SK-N-MC (cell line): Measurements from ENCODE around the gene PDSS2.

Experiments used
- DNase-seq: peaks from one replicate; pipeline ENCODE4 v3.0.0-alpha.2; 2011; ENCODE audit warnings: low read depth, low spot score
- H3K27ac ChIP-seq: fragments of 200-600 bp; sonication (generic); 2 replicates; pipeline ENCODE4 v1.5.1; 2016; ENCODE audit warnings: mixed run types
- H3K36me3 ChIP-seq: fragments of 200-600 bp; sonication (generic); 2 replicates; pipeline ENCODE4 v1.6.1; 2017; ENCODE audit warnings: antibody characterized with exemption, low read length, mixed read lengths; ENCODE audit not compliant: insufficient read depth
- H3K4me3 ChIP-seq: fragments of 200-600 bp; sonication (generic); 2 replicates; pipeline ENCODE4 v1.5.1; 2016
- H3K9ac ChIP-seq: fragments of 200-600 bp; sonication (generic); 2 replicates; pipeline ENCODE4 v1.8.0; 2017; ENCODE audit warnings: mixed run types, mixed read lengths; ENCODE audit not compliant: insufficient read length
- H3K9me3 ChIP-seq: fragments of 200-600 bp; sonication (generic); 2 replicates; pipeline ENCODE4 v1.6.1; 2017; ENCODE audit warnings: low read depth, mild to moderate bottlenecking, antibody characterized with exemption, low read length, moderate library complexity, mixed read lengths
- EZH2 ChIP-seq: fragments of 200-600 bp; sonication (generic); IDR thresholded peaks from one replicate; pipeline ENCODE4 v1.6.1; 2017; ENCODE audit warnings: antibody characterized with exemption
- FOXP2 ChIP-seq: optimal IDR thresholded peaks from 2 replicates; pipeline ENCODE3; 2011; ENCODE audit warnings: mild to moderate bottlenecking, moderate library complexity; ENCODE audit not compliant: insufficient read depth; ENCODE audit errors: extremely low read length, control extremely low read depth
- POLR2AphosphoS5 ChIP-seq: IDR thresholded peaks from 2 replicates; pipeline ENCODE4 v1.6.1; 2012; ENCODE audit warnings: mild to moderate bottlenecking, low read depth, low read length, borderline replicate concordance

The PDSS2 gene

DNA sequence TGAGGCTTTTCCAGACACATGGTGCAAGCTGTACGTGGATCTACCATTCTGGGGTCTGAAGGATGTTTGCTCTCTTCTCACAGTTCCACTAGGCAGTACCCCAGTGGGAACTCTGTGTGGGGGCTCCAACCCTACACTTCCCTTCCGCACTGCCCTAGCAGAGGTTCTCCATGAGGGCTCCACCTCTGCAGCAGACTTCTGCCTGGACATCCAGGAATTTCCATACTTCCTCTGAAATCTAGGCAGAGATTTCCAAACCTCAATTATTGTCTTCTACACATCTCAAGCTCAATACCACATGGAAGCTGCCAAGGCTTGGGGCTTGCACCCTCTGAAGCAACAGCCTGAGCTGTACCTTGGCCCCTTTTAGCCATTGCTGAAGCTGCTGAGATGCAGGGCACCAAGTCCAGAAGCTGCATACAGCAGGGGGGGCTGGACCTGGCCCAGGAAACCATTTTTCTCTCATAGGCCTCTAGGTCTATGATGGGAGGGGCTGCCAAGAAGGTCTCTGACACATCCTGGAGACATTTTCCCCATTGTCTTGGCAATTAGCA is 11.6 kb downstream of the PDSS2 start:
- no peak overlapping the region for H3K9ac ChIP-seq
- no peak overlapping the region for H3K4me3 ChIP-seq
- no peak for TF ChIP-seq FOXP2
- no peak for TF ChIP-seq POLR2AphosphoS5
- no peak for TF ChIP-seq EZH2
- no peak overlapping the region for H3K27ac ChIP-seq
- DNase-seq, result no peak
- 0 out of 2 replicates have a peak, but pooled peaks cover 2% of the 10 kb centered on the region for H3K36me3 ChIP-seq
- peaks cover 9% of the 10 kb centered on the region; the same call in 1 of the 2 replicates for H3K9me3 ChIP-seq

DNA sequence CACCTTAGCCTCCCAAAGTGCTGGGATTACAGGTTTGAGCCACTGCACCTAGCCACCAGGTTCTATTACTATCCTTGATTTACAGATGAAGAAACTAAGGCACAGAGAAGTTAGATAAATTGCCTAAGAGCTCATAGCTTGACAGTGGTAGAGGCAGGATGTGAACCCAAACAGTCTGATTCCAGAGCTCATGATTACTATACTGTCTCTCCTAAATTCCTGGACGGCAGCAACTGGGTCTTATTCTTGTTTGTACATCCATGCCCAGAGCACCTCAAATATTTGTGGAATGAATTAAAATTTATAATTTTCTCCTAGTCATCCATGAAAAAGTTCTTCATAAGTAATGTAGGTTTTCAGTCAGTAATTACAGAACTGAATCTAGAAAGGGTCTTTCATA is 15.1 kb downstream of the PDSS2 start:
- Histone ChIP-seq H3K9ac (no peak overlapping the region), H3K36me3 (0 out of 2 replicates have a peak, but pooled peaks cover 2% of the 10 kb centered on the region), H3K27ac (no peak overlapping the region), H3K4me3 (no peak overlapping the region), H3K9me3 (peaks cover 9% of the 10 kb centered on the region; the same call in 1 of the 2 replicates)
- no peak for DNase-seq
- TF ChIP-seq EZH2 (no peak), FOXP2 (no peak), POLR2AphosphoS5 (no peak)

GRCh38 chr6:107443608-107444267 is 15.6 kb downstream of the PDSS2 start:
- Histone ChIP-seq H3K27ac (no peak overlapping the region), H3K4me3 (no peak overlapping the region), H3K36me3 (0 out of 2 replicates have a peak, but pooled peaks cover 2% of the 10 kb centered on the region), H3K9me3 (peaks cover 9% of the 10 kb centered on the region; the same call in 1 of the 2 replicates), H3K9ac (no peak overlapping the region)
- no peak for DNase-seq
- TF ChIP-seq FOXP2 (no peak), EZH2 (no peak), POLR2AphosphoS5 (no peak)

DNA sequence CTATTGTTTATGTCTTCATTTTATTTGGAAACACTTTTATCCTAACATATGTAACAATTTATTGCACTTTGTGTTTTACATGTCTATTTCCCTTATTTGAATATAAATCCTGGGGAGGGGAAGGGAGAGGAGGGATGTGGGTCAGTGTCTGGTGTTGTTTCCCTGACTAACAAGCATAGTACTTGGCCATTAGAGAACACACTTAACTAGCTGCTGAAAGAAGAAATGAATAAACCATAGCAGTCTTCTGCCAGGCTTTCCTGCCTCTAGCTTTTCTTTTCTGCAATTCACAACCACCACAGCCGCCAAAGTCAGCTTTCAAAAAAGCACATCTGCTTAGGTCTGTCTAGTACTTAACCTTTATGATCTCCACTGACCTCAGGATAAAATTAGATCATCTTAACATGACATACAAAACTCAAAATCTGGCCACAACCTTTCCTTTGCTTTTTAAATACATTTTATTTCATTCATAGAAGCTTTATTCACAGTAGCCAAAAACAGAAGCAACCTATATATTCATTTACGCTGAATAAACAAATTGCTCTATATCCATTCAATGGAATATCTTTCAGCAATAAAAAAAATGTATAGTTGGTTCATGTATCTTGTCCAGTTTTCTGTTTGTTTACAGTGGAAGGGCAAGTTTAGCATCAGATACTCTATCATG is 16.3 kb downstream of the PDSS2 start:
- no peak overlapping the region for H3K9ac ChIP-seq
- H3K27ac ChIP-seq, result no peak overlapping the region
- TF ChIP-seq EZH2 (no peak), POLR2AphosphoS5 (no peak), FOXP2 (no peak)
- 0 out of 2 replicates have a peak, but pooled peaks cover 2% of the 10 kb centered on the region for H3K36me3 ChIP-seq
- 0 out of 2 replicates have a peak, but pooled peaks cover 6% of the 10 kb centered on the region for H3K9me3 ChIP-seq
- DNase-seq, result no peak
- H3K4me3 ChIP-seq, result no peak overlapping the region

GRCh38 chr6:107441682-107442081 is 17.7 kb downstream of the PDSS2 start:
- Histone ChIP-seq H3K9ac (no peak overlapping the region), H3K4me3 (no peak overlapping the region), H3K36me3 (no peaks in the 10 kb centered on the region), H3K27ac (no peak overlapping the region), H3K9me3 (no peaks in the 10 kb centered on the region)
- no peak for DNase-seq
- TF ChIP-seq FOXP2, result no peak
- TF ChIP-seq POLR2AphosphoS5, result no peak
- TF ChIP-seq EZH2, result no peak

- H3K9ac ChIP-seq, result no peak overlapping the region
- H3K4me3 ChIP-seq, result no peak overlapping the region
- H3K36me3 ChIP-seq, result no peaks in the 10 kb centered on the region
- H3K27ac ChIP-seq, result no peak overlapping the region
- TF ChIP-seq POLR2AphosphoS5 (no peak), FOXP2 (no peak), EZH2 (no peak)
- no peaks in the 10 kb centered on the region for H3K9me3 ChIP-seq
- DNase-seq, result no peak
These were observed 18.4 kb downstream of the PDSS2 start for GRCh38 chr6:107440936-107441335.

- no peak for DNase-seq
- no peaks in the 10 kb centered on the region for H3K36me3 ChIP-seq
- TF ChIP-seq EZH2 (no peak), FOXP2 (no peak), POLR2AphosphoS5 (no peak)
These were observed 20.0 kb downstream of the PDSS2 start for GRCh38 chr6:107439406-107439805.

GRCh38 chr6:107437691-107438090 is 21.7 kb downstream of the PDSS2 start:
- H3K36me3 ChIP-seq, result no peaks in the 10 kb centered on the region
- H3K9me3 ChIP-seq, result no peaks in the 10 kb centered on the region
- H3K9ac ChIP-seq, result no peak overlapping the region
- no peak overlapping the region for H3K27ac ChIP-seq
- TF ChIP-seq POLR2AphosphoS5 (no peak), EZH2 (no peak), FOXP2 (no peak)
- no peak for DNase-seq
- H3K4me3 ChIP-seq, result no peak overlapping the region

More at GRCh38 chr6:107439406-107439805, 20.0 kb downstream of the PDSS2 start:
- Histone ChIP-seq H3K4me3 (no peak overlapping the region), H3K9ac (no peak overlapping the region), H3K27ac (no peak overlapping the region), H3K9me3 (no peaks in the 10 kb centered on the region)
